Stimulated activated CD4-positive, alpha-beta T cell treated with anti-CD3 and anti-CD28 coated beads, Interleukin-1b, Interleukin-23, amount 100 ng/mL, for 4 hours (primary cell): ENCODE results near the gene SLC11A1.

Experiments
- DNase-seq, 2 donors: peaks; one replicate each; pipeline ENCODE4 v3.0.0-alpha.2; 2020; ENCODE audit warnings: low read depth in 2 of 2

The SLC11A1 gene

DNA sequence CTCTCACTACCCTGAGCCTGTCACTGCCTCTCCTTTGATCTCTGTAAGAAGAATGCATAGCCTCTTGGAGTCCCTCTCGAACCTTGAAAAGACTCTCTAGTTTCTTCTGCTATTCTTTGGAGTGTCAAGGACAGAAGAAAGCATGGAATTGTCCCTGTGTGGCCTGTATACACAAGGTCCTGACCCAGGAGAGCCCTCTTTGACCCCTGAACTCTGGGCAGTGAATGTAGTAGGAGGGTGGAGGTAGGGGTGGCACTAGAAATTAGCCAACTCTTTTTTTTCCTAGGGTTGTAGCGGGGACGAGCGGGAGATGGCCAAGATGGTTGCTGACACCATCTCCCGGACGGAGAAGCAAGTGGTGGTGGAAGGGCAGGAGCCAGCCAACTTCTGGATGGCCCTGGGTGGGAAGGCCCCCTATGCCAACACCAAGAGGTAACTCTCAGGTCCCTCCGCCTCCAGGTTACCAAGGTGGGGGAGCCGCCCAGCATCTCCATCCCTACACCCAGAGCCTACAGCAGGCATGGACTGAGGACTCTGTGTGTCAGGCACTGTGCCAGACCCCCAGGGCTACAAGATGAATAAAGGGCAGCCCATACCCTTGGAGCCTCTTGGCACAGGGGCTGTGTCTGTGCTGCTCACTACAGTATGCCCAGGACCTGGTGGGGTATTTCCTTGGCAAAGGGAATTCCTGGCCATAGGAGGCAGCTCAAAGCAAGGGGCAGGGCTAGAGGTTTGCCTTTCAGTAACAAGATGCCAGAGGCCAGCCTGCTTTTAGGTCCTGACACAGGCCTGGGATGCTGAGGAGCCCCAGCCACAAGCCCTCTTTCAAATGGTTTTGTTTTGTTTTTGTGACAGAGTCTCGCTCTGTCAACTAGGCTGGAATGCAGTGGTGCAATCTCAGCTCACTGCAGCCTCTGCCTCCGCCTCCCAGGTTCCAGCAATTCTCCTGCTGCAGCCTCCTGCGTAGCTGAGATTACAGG, 53.2 kb downstream of the SLC11A1 start:
- DNase-seq: no peak

DNA sequence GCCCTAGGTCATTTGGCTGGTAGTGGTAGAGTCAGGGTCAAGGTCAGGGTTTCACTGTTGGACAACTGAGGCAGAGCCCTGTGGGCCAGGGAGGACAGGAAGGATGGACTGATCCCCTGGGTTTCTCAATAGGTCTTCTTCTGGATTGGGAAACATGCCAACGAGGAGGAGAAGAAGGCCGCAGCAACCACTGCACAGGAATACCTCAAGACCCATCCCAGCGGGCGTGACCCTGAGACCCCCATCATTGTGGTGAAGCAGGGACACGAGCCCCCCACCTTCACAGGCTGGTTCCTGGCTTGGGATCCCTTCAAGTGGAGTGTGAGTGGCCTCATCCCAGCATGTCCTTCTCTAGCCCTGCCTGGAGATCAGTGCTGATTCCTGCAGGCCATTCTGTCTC, 54.9 kb downstream of the SLC11A1 start:
- DNase-seq: no peak

DNA sequence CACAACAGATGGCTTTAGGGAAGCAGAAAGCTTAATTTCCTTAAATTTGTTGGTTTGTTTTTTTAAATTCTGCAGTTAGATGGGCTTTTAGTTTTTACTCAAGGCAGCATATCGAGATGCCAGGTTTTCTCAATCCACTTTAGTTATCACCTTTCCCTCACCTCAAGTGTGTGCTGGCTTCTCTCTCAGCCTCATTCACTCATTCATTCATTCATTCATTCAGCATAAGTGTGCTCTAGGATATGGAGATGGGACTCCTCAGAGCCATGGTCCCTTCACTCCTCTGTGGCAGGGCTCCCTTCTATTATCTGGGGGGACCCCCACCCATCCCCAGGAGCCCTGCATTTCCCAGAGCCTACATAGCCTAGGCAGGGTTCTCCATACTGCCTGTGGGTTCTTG, 55.9 kb downstream of the SLC11A1 start:
- DNase-seq: no peak

DNA sequence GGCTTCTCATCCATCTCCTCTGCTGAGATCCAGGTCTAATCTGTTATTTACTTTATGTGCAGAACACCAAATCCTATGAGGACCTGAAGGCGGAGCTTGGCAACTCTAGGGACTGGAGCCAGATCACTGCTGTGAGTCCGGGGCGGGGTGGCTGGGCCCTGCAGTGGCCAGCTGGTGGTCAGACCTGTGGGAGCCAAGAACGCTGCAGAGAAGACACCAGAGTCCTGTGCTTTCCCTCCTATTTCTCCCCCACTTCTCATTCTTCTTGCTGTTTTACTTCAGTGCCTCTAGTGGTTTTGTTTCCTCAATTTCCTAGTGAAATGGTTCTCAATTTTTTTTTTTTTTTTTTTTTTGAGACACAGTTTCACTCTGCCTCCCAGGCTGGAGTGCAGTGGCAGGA, 56.5 kb downstream of the SLC11A1 start:
- no peak for DNase-seq

DNA sequence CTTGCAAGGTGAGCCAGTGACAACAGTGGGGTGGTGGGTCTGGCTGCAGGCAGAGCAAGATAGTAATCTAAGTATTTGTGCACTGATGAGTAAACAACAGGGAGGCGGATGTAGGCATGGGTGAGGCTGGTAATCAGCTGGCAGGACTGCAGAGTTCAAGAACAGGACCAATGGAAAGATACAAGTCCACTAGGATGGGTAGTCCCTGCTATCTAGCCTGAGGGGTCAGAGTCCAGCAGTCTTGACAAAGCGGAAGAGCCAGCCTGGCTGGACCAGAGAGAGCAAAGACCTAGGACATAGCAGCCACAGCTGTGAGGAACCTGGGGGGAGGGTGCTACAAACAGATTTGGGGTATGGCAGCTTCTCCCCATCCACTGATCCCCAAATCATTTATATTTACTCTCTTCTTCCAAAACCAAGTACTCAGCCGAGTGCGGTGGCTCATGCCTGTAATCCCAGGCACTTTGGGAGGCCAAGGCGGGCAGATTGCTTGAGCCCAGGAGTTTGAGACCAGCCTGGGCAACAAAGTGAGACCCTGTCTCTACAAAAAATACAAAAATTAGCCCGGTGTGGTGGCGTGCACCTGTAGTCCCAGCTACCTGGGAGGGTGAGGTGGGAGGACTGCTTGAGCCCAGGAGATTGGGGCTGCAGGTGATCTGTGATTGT, 62.8 kb downstream of the SLC11A1 start:
- no peak for DNase-seq

DNA sequence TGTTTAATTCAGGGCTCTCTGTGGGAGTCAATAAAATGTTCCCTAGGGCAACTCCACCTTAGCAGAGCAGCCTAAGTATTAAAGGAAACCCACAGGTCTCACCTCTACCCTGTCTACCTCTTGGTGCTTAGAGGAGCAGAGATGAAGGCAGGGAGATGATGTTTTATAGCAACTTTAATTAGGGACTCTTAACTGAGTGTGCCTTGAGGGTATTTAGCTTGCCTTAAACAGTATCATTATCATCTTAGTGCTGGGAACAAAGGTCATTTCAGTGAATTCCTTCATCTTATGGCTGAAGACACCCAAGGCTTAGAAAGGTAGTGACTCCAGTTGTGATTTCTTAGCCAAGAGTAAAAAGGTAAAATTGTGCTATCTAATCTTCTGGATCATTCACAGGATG, 63.5 kb downstream of the SLC11A1 start:
- no peak for DNase-seq
